NCI-H345 (cell line): ENCODE measurements around the gene SLC6A2.
"Not testable (repeated sequence)": the region's sequence is repeated elsewhere in the genome, so short reads cannot be mapped to it uniquely, and the experiment has no call there.

Experiments
- DNase-seq: peaks from one replicate; lab custom pipeline; 2025; lab: John Stamatoyannopoulos, UW

The SLC6A2 gene

DNA sequence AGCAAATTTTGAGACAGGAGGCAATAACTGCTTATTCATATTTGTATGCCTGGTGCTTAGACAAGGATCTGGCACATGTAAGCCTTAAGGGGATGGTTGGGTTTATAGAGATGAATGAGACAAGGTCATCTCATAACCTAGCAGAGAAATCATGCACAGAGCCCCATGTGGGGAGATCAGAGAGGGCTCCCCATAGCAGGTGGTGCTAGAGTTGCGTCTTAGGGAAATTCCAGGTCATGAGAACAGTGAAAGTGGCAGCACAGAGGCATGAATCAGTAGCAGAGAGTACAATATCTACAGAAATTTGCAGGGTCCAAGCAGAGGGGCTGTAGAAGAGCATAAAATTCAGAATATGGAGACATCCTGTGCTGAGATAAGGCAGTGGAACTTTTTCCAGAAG lies 57.3 kb downstream of the SLC6A2 start:
- no peak for DNase-seq

- no peak for DNase-seq
Measured at GRCh38 chr16:55717326-55717725, 61.5 kb downstream of the SLC6A2 start.

DNA sequence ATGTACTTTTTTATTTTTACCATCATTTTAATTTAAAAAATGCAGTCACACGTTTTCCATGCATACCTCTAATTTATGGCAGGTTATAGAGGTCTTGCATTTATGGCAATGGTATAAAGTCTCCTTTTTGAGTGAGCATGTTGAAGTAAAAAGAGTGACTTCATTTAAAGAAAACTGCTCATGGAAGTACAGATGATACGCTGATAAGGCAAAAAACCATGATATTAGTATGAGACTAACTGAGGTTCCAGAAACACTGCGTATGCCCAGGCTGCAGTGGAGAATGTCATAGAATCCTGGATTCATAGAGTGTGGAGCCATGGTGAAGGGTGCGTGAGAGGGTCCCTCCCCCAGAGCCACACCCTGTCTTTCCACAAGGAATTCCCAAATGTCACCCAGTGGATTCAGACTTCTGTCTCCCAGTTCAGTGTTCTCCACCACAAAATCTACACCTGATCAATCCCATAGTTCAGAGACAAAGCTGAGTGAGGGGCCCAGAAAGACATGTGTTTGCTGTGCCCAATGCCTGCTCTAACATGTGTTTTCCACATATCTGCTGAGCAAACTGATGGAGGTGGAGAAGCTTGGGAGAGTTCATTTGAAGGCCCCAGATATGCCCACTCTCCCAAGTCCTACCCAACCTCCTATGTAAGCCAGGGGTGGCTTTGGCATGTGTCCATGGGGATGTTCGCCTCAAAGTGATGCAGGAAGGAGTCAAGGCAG lies 69.4 kb downstream of the SLC6A2 start:
- no peak for DNase-seq

- no peak for DNase-seq
Measured at GRCh38 chr16:55728797-55729196, 73.0 kb downstream of the SLC6A2 start.

GRCh38 chr16:55730115-55730514 lies 74.3 kb downstream of the SLC6A2 start:
- no peak for DNase-seq

DNA sequence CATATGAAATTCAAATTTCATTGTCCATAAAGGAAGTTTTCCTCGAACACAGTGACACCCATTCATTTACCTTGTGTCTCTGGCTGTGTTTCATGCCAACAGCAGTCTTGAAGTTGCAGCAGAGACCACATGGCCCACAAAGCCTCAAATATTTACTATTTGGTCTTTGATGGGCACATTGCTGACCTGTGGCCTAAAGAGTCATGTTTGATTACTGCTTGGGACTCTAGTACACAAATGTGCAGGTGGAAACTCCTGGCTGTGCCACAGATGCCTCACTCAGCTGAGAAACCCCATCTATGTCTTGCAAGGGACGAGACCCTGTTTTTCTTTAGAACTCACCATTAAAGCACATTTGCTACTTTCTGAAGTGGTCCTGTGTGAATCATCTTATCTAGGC lies 76.7 kb downstream of the SLC6A2 start:
- DNase-seq = no peak

DNA sequence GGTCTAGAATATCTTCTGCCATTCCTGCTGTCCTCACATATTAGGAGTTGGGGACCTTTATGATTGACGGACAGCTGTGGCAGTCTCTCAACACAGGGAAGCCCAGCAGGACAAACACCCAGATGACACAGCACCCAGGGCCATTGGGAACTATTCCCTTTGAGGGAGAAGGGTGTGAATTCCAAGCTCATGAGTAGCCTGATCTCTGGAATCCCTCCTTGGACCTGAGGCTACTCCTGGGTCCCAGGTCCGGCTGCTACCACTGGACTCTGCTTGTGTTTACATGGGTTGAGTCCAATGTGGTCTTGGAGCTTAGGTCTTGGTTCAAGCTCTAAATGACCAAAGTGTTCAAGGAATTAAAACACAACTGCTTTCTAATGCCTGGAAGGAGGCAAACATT lies 78.9 kb downstream of the SLC6A2 start:
- no peak for DNase-seq

GRCh38 chr16:55735120-55735781 lies 79.5 kb downstream of the SLC6A2 start:
- no peak for DNase-seq

DNA sequence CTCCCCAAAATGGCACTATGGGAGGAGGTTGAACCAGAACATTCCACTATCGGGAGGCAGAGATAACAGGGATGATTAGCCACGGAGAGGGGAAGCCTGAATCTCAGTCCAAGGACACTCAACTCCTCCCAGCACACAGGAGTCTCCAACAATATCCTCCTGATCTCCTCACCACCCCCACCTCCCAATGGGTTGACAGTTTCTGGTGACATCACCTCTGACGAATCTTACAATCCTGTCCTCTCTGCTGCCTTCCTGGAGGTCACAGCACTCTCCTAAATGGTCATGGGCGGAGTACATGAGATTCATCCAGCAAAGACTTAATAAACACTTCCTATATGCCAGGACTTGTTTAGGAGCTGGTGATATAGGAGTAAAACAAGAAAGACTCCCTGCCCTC lies 80.9 kb downstream of the SLC6A2 start:
- DNase-seq = no peak

- no peak for DNase-seq
Measured at GRCh38 chr16:55737318-55737717, 81.5 kb downstream of the SLC6A2 start.

DNA sequence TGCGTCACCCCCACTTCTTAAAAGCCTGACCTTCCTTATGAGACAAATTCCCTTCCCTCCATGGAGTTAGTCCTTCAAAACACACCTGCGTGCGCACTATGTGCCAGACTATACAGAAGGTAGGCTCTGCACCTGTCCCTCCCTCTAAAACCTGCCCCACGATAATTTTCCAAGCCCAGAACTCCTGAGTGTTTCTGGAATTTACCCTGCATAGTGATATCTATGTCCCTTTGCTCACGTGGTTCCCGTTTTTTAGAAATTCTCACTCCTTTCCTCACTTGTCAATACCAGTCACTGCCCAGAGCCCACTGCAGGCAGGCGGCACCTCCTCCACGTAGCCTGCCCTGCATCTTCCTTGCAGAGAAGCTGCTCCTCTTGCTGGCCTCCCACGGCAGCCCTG lies 82.2 kb downstream of the SLC6A2 start:
- DNase-seq = no peak

DNA sequence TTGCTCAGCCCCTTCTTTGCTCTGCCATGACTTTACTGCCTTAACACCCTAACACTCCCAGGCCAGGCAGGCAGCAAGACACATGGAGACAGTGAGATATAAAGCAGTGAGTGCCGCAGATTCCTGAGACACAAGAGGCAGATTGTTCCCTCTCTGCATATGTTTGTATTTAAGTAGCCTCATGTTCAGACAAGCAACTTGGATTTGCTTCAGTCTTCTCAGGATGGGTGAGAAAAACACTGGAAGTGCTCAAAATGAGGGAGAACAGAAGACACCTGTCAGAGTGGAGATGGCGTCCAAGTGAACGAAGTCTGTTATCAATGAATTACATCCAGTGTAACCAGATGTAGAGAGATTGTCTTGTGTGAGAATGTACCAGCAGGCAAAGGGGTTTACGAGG lies 90.3 kb downstream of the SLC6A2 start:
- no peak for DNase-seq

GRCh38 chr16:55747785-55748184 lies 92.0 kb downstream of the SLC6A2 start:
- DNase-seq = no peak

DNA sequence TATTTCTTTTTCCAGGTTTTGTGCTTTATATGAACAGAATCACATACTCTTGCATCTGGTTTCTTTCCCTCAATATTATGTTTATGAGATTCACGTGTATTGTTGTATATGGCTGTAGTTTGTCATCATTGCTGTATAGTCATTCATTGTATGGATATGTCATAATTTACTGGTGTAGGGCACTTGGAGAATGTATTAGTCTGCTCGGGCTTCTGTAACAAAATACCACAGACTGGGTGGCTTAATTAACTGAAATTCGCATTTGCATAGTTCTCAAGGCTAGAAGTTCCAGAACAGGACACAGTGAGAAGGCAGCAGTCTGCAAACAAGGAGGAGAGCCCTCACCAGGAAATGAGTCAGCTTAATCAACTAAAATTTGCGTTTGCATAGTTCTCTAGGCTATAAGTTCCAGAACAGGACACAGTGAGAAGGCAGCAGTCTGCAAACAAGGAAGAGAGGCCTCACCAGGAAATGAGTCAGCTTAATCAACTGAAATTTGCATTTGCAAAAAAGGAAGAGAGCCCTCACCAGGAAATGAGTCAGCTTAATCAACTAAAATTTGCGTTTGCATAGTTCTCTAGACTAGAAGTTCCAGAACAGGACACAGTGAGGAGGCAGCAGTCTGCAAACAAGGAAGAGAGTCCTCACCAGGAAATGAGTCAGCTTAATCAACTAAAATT lies 96.8 kb downstream of the SLC6A2 start:
- DNase-seq = not testable (repeated sequence)

- DNase-seq = not testable (repeated sequence)
Measured at GRCh38 chr16:55753145-55753631, 97.4 kb downstream of the SLC6A2 start.
